ENCODE measurements around the gene FASN. TPM values are rescaled to one million over a fixed set of nuclear protein-coding genes. Genes with fewer than 3 reads are reported as not detected.

FASN gene
- total RNA-seq, 1 experiment from 2014 or later: 433 TPM

GRCh38 chr17:82072827-82073226, 25.2 kb downstream of the FASN start:
- Histone ChIP-seq H2AK5ac (ENCODE audit: insufficient read length, low read length) (no peak overlapping the region), H3K4me1 (ENCODE audit: insufficient read depth, low read length) (no peaks in the 10 kb centered on the region), H4K20me1 (ENCODE audit: control insufficient read depth, insufficient read depth, insufficient read length) (no peaks in the 10 kb centered on the region), H4K5ac (ENCODE audit: insufficient read length, low read depth, low read length) (no peak overlapping the region), H3K9me3 (ENCODE audit: control insufficient read depth, low read depth, low read length) (no peaks in the 10 kb centered on the region), H3T11ph (ENCODE audit: low read length) (no peak overlapping the region), H2BK12ac (ENCODE audit: insufficient read length, low read depth, low read length) (no peak overlapping the region), H4K91ac (ENCODE audit: insufficient read length, low read depth, low read length) (no peak overlapping the region), H3K23ac (ENCODE audit: insufficient read length, low read depth, low read length) (no peak overlapping the region), H3K14ac (ENCODE audit: insufficient read depth, low read length) (no peak overlapping the region), H2BK20ac (ENCODE audit: low read depth, low read length, poor library complexity, severe bottlenecking) (no peak overlapping the region), H4K8ac (replicated peaks; ENCODE audit: insufficient read length, low read depth, low read length) (no peak overlapping the region), H2AFZ (ENCODE audit: low read length) (no peak overlapping the region), H3K79me2 (ENCODE audit: insufficient read depth, low read length) (no peaks in the 10 kb centered on the region), H3K27me3 (ENCODE audit: insufficient read depth, low read length) (no peaks in the 10 kb centered on the region), H3K4me2 (ENCODE audit: insufficient read depth, insufficient read length, low read length) (no peak overlapping the region), H2BK5ac (ENCODE audit: insufficient read length, low read length) (no peak overlapping the region), H3K27ac (ENCODE audit: insufficient read length, low read depth, low read length) (no peak overlapping the region), H2BK120ac (ENCODE audit: low read depth, low read length, poor library complexity, severe bottlenecking) (no peak overlapping the region), H3K9ac (ENCODE audit: extremely low read depth, insufficient read length, low read length) (no peak overlapping the region), H3K23me2 (ENCODE audit: insufficient read length, low read depth, low read length, poor library complexity, severe bottlenecking) (no peaks in the 10 kb centered on the region), H3K18ac (ENCODE audit: insufficient read length, low read depth, low read length) (no peak overlapping the region), H3K4ac (ENCODE audit: low read depth, low read length) (no peak overlapping the region), H3K56ac (ENCODE audit: insufficient read length, low read depth, low read length) (no peak overlapping the region), H2BK15ac (ENCODE audit: low read depth, low read length) (no peak overlapping the region), H3K79me1 (ENCODE audit: insufficient read depth, low read depth, low read length, poor library complexity, severe bottlenecking) (no peaks in the 10 kb centered on the region)
- Mint-ChIP-seq H3K4me1 (no peaks in the 10 kb centered on the region; a peak in 1 of 4 replicates), H3K4me3 (no peak overlapping the region; a peak in 1 of 5 replicates), H3K36me3 (ENCODE audit: insufficient read depth in 1 of 3, low read depth in 3 of 3) (no peaks in the 10 kb centered on the region; a peak in 1 of 7 replicates), H3K9me3 (no peaks in the 10 kb centered on the region), H3K27me3 (ENCODE audit: low read depth) (peaks cover 40% of the 10 kb centered on the region), H3K27ac (no peak overlapping the region)
- no peak for DNase-seq
- no CpG with 5 or more reads among the region's 6 CpGs for WGBS (ENCODE audit: extremely low coverage, insufficient read length, low lambda C conversion rate)
- no peak for TF ChIP-seq CTCF (conservative IDR thresholded peaks at IDR 0.05)

Measured in H9 (cell line).